ENCODE measurements around the gene MYL10.
"Not testable (repeated sequence)": the region's sequence is repeated elsewhere in the genome, so short reads cannot be mapped to it uniquely, and the experiment has no call there.

- not testable (repeated sequence) for TF ChIP-seq CTCF, POLR2A (IDR thresholded peaks at IDR 0.05)
These were observed 24.2 kb downstream of the MYL10 start for GRCh38 chr7:101604934-101605332.

Data from lower leg skin (tissue), 3 donors.